ENCODE measurements around the gene RNF114. TPM values are rescaled to one million over a fixed set of nuclear protein-coding genes. Genes with fewer than 3 reads are reported as not detected.
"Not testable (repeated sequence)": the region's sequence is repeated elsewhere in the genome, so short reads cannot be mapped to it uniquely, and the experiment has no call there.

RNF114 gene
- polyA plus RNA-seq, 1 donor from 2014 or later = 109 TPM

DNA sequence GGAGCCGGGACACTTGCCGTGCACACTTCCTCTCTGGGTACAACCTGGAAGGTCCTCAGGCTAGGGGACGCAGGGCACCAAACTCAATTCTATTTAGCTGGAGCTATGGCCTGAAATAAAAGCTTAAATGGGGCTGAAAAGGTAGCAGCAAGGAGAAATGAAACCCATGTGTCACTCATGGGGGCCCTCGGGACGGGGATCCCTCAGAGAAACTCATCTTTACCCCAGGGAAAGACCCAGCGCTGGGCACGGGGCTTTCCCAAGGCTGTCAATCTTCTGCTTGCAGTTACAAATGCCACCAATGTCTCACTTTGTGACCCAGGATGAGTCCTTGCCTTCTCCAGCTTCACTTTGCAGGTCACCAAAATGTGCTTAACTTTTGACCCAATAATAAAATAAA, 63.1 kb downstream of the RNF114 start:
- Histone ChIP-seq H3K27ac (ENCODE audit: low read length) (no peak overlapping the region), H3K27me3 (ENCODE audit: insufficient read depth, low read depth, low read length) (no peaks in the 10 kb centered on the region), H3K9me3 (ENCODE audit: low read length) (no peaks in the 10 kb centered on the region), H3F3A (ENCODE audit: insufficient read depth, low read length, poor library complexity, severe bottlenecking) (no peaks in the 10 kb centered on the region), H2AFZ (ENCODE audit: low read depth, low read length) (no peak overlapping the region), H3K36me3 (ENCODE audit: insufficient read depth, low read length) (no peaks in the 10 kb centered on the region), H3K9ac (ENCODE audit: low read length) (no peak overlapping the region), H3K4me2 (ENCODE audit: low read length) (no peak overlapping the region), H3K4me3 (ENCODE audit: low read length) (no peak overlapping the region), H3K79me2 (replicated peaks; ENCODE audit: insufficient read depth, low read length) (no peaks in the 10 kb centered on the region), H4K20me1 (ENCODE audit: insufficient read depth) (no peaks in the 10 kb centered on the region), H3K9me2 (ENCODE audit: insufficient read depth, low read length) (no peaks in the 10 kb centered on the region)
- no peak for TF ChIP-seq MXI1 (conservative IDR thresholded peaks at IDR 0.05; ENCODE audit: poor library complexity, severe bottlenecking)
- TF ChIP-seq TAF1 (IDR thresholded peaks at IDR 0.05; ENCODE audit: low read depth) = no peak
- TF ChIP-seq EP300 (conservative IDR thresholded peaks at IDR 0.05; ENCODE audit: poor library complexity, severe bottlenecking) = no peak
- TF ChIP-seq POLR2AphosphoS5 (IDR thresholded peaks at IDR 0.05) = no peak
- no peak for TF ChIP-seq EZH2 (IDR thresholded peaks at IDR 0.05; ENCODE audit: borderline replicate concordance, insufficient read depth, low read length, poor library complexity, severe bottlenecking)
- TF ChIP-seq, protein P1, sequence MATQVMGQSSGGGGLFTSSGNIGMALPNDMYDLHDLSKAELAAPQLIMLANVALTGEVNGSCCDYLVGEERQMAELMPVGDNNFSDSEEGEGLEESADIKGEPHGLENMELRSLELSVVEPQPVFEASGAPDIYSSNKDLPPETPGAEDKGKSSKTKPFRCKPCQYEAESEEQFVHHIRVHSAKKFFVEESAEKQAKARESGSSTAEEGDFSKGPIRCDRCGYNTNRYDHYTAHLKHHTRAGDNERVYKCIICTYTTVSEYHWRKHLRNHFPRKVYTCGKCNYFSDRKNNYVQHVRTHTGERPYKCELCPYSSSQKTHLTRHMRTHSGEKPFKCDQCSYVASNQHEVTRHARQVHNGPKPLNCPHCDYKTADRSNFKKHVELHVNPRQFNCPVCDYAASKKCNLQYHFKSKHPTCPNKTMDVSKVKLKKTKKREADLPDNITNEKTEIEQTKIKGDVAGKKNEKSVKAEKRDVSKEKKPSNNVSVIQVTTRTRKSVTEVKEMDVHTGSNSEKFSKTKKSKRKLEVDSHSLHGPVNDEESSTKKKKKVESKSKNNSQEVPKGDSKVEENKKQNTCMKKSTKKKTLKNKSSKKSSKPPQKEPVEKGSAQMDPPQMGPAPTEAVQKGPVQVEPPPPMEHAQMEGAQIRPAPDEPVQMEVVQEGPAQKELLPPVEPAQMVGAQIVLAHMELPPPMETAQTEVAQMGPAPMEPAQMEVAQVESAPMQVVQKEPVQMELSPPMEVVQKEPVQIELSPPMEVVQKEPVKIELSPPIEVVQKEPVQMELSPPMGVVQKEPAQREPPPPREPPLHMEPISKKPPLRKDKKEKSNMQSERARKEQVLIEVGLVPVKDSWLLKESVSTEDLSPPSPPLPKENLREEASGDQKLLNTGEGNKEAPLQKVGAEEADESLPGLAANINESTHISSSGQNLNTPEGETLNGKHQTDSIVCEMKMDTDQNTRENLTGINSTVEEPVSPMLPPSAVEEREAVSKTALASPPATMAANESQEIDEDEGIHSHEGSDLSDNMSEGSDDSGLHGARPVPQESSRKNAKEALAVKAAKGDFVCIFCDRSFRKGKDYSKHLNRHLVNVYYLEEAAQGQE (IDR thresholded peaks at IDR 0.05; ENCODE audit: borderline replicate concordance) = no peak
- TF ChIP-seq, protein P2, sequence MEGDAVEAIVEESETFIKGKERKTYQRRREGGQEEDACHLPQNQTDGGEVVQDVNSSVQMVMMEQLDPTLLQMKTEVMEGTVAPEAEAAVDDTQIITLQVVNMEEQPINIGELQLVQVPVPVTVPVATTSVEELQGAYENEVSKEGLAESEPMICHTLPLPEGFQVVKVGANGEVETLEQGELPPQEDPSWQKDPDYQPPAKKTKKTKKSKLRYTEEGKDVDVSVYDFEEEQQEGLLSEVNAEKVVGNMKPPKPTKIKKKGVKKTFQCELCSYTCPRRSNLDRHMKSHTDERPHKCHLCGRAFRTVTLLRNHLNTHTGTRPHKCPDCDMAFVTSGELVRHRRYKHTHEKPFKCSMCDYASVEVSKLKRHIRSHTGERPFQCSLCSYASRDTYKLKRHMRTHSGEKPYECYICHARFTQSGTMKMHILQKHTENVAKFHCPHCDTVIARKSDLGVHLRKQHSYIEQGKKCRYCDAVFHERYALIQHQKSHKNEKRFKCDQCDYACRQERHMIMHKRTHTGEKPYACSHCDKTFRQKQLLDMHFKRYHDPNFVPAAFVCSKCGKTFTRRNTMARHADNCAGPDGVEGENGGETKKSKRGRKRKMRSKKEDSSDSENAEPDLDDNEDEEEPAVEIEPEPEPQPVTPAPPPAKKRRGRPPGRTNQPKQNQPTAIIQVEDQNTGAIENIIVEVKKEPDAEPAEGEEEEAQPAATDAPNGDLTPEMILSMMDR (IDR thresholded peaks at IDR 0.05; ENCODE audit: poor library complexity, severe bottlenecking) = no peak
- no peak for TF ChIP-seq RAD21 (conservative IDR thresholded peaks at IDR 0.05)
- no peak for TF ChIP-seq SMC3 (conservative IDR thresholded peaks at IDR 0.05; ENCODE audit: poor library complexity)

DNA sequence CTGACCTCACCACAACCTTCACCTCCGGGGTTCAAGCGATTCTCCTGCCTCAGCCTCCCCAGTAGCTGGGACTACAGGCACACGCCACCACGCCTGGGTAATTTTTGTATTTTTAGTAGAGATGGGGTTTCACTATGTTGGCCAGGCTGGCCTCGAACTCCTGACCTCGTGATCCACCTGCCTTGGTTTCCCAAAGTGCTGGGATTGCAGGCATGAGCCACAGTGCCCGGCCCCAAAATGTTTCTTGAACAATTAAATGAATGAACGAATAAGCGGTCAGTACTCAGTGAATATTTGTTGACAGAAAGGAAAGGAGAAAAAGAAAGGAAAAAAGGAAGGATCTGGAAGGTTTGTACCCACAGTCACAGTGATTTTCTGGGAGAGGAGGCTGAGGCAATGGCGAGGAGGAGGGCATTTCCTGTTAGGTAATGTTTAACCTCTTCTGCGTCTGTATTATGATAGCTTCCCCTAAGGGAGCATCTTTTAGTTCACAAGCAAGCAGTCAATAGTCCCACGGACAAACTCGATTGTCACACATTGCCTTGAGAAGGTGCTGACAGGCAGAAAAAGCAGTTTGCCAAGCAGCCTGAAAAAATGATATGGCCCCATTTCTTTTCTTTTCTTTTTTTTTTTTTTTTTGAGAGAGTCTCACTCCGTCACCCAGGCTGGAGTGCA, 64.5 kb downstream of the RNF114 start:
- H3K79me2 ChIP-seq (replicated peaks; ENCODE audit: insufficient read depth, low read length); H2AFZ ChIP-seq (ENCODE audit: low read depth, low read length); H3K4me3 ChIP-seq (ENCODE audit: low read length); H4K20me1 ChIP-seq (ENCODE audit: insufficient read depth); H3K9me2 ChIP-seq (ENCODE audit: insufficient read depth, low read length); H3K9me3 ChIP-seq (ENCODE audit: low read length); H3F3A ChIP-seq (ENCODE audit: insufficient read depth, low read length, poor library complexity, severe bottlenecking); H3K27ac ChIP-seq (ENCODE audit: low read length); H3K4me2 ChIP-seq (ENCODE audit: low read length); H3K27me3 ChIP-seq (ENCODE audit: insufficient read depth, low read depth, low read length); H3K36me3 ChIP-seq (ENCODE audit: insufficient read depth, low read length); H3K9ac ChIP-seq (ENCODE audit: low read length): not testable (repeated sequence)
